IPS-15b (cell line): ENCODE data around the gene FTO.
"Not testable (repeated sequence)": the region's sequence is repeated elsewhere in the genome, so short reads cannot be mapped to it uniquely, and the experiment has no call there.

Experiments
- H3K27me3 ChIP-seq: one replicate; pipeline ENCODE4 v1.6.1; 2013; ENCODE audit warnings: low read length; ENCODE audit not compliant: control insufficient read depth, insufficient read depth
- H3K36me3 ChIP-seq: one replicate; pipeline ENCODE4 v1.6.1; 2013; ENCODE audit warnings: low read length; ENCODE audit not compliant: control insufficient read depth, insufficient read depth
- H3K4me1 ChIP-seq: one replicate; pipeline ENCODE4 v1.6.1; 2013; ENCODE audit warnings: mild to moderate bottlenecking, low read length; ENCODE audit not compliant: control insufficient read depth, insufficient read depth
- H3K4me3 ChIP-seq: one replicate; pipeline ENCODE4 v1.5.1; 2013; ENCODE audit warnings: low read depth, low read length
- H3K9ac ChIP-seq: one replicate; pipeline ENCODE4 v1.6.1; 2013; ENCODE audit warnings: low read depth, mild to moderate bottlenecking, low read length
- H3K9me3 ChIP-seq: one replicate; pipeline ENCODE4 v1.6.1; 2013; ENCODE audit warnings: mild to moderate bottlenecking, low read length; ENCODE audit not compliant: control insufficient read depth, insufficient read depth

The FTO gene

DNA sequence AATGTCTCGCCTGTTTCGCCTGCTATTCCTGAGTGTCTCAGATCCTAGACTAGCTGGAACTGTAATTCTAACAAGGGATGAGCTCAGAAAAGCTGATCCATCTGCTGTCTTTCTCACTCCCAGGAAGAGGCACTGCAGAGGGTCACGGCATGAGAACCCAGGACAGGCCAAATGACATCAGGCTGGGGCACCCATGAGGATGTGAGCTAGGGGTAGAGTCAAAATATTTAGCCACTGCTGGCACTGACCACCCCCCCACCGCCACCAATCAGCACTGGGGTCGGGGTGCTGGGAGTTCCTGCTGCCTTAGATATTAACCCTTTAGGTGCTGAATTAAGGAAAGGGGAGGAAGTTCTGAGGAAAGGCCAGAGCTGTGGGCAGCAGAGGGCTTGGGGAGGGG lies 470.2 kb downstream of the FTO start:
- H3K9me3 ChIP-seq = no peaks in the 10 kb centered on the region
- no peak overlapping the region for H3K4me3 ChIP-seq
- peaks cover 5% of the 10 kb centered on the region for H3K27me3 ChIP-seq
- no peak overlapping the region for H3K9ac ChIP-seq
- no peaks in the 10 kb centered on the region for H3K36me3 ChIP-seq
- H3K4me1 ChIP-seq = peaks cover 12% of the 10 kb centered on the region

DNA sequence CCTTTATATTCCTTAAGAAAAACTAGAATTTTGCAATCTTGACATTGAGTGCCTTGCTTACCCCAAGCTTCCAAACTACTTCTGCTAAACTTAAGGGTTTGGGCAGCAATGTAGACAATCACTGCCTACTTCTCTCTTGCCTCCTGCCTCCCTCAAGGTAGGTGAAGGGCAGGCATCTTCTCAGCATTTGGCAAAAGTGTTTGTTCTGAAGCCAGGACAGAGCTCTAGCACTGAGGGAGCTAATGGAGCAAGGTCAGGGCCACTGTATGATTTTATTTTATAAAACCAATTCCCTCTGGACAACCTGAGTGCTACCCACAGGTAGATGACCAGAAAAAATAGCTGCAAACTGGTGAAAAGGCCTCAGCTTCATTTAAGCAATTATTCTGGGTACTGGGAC lies 470.8 kb downstream of the FTO start:
- Histone ChIP-seq H3K27me3 (peaks cover 5% of the 10 kb centered on the region), H3K9ac (no peak overlapping the region), H3K9me3 (no peaks in the 10 kb centered on the region), H3K4me3 (no peak overlapping the region), H3K36me3 (no peaks in the 10 kb centered on the region), H3K4me1 (peaks cover 12% of the 10 kb centered on the region)

DNA sequence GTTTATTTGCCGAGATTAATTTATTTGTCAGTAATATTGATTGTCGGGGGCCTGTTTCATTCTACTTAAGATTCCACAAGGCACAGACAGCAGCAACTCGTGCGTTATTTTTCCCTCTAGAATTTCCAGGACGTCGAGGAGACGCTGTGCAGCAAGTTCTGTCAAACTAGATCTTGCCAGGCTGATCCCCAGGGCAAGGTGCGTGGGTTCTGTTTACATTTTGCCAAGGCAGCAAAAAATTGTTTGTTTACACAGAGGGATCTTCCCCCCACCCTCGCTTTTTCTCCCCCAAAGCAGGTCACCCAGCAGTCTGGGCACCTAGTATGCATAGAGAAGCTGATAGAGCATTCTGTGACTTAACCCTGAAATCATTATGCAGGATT lies 471.2 kb downstream of the FTO start:
- Histone ChIP-seq H3K36me3 (no peaks in the 10 kb centered on the region), H3K4me1 (peaks cover 12% of the 10 kb centered on the region), H3K4me3 (no peak overlapping the region), H3K9me3 (no peaks in the 10 kb centered on the region), H3K9ac (no peak overlapping the region), H3K27me3 (peaks cover 5% of the 10 kb centered on the region)

DNA sequence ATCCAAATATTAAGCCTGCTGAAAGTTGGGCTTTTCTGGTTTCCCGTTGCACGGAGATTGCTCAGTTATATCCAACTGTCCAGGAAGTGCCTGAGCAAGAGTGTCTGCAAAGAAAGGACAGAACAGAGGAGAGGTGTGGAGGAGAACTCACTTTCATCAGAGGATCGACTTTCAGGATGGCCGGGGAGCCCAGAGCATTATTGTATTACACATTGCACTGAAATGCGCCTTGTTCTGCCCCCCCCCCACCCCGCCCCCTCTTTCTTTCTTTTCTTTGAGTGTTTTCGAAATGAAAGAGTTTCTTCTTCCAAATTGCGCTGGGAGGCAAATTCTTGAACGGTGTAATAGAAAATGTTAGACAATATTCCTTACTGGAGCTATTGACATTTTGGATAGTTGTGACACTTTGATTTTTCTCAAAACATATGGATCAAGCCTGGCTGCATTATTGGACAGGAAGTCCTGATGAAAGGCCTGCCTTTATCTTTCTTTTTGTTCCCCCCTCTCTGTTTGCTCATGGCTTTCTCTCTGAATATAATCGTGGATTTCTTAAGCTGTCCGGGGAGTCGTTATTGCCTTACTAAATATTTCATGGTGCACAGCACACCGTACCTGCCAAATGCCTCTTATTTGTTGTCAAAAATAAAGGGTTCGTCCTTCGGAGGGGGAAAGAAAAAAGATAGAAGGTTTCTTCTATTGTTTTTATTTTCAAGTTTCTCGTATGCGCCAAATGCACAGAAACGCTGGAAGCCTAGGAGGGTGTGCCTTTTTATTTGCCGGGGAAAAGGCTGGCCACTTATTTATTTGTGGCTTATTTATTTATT lies 471.8 kb downstream of the FTO start:
- no peaks in the 10 kb centered on the region for H3K36me3 ChIP-seq
- peaks cover 12% of the 10 kb centered on the region for H3K4me1 ChIP-seq
- no peak overlapping the region for H3K9ac ChIP-seq
- H3K9me3 ChIP-seq = no peaks in the 10 kb centered on the region
- H3K4me3 ChIP-seq = no peak overlapping the region
- peaks cover 5% of the 10 kb centered on the region for H3K27me3 ChIP-seq

DNA sequence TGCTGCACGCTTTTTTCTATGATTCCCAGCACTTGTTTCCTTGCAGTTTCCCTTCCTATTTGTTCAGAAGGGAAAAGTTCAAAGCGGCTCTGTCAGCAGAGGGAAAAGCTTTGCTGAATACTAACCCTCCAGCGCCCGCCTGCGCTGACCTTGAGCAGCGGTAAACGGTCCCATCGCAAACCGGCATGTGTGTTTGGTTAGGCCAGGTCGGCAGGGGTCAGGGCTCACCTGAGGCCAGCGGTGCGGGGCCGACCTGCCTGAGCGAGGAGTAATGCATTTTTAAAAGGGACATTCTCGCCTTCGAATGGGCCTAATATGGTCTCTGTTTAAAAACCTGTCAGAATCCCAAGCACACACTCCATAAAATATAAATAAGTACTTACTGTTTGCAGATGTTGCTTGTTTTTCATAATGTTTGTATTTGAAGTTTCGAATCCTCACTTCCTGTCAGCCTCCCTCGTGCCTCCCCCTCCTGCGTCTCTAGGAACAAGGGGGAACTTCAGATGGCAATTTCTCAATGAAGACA lies 472.5 kb downstream of the FTO start:
- Histone ChIP-seq H3K4me1 (peaks cover 12% of the 10 kb centered on the region), H3K4me3 (no peak overlapping the region), H3K9me3 (no peaks in the 10 kb centered on the region), H3K9ac (no peak overlapping the region), H3K27me3 (peaks cover 5% of the 10 kb centered on the region), H3K36me3 (no peaks in the 10 kb centered on the region)

DNA sequence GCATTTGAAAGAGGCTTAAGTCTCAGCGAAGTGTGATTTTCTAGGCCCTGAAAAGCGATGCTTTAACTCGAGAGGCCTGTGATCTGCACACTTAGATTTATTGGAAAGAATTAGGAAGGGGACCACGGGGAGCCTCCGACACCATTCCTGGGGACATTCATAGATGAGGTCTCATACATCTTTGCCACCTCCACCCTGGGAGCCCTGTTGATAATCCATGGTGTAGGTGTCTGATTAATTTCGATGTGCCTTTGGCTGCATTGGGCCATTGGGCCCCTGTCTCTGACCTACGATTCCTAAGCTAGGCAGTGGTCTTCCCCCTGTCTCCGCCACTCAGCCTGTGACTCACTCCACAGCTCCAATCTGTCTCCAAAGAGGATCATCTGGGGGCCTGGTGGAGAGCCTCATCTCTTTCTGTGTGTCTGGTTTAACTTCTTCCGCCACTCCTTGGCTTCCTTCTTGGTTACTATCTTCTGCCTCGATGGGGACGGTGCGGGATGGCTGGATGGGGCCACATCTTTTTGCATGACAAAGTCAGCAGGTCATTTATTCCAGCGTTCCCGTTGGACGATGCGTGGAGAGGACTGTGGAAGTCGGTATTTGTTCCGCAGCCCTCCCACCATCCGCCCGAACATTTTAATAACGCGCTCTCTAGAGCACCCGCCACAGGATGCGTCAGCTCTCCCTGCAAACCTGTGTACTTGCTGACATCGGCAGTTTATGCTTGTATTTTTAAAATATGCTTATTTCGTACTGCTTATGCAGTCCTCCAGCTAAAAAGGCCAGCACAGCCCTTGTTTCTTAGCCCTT lies 473.3 kb downstream of the FTO start:
- H3K36me3 ChIP-seq = no peaks in the 10 kb centered on the region
- no peaks in the 10 kb centered on the region for H3K9me3 ChIP-seq
- H3K27me3 ChIP-seq = peaks cover 5% of the 10 kb centered on the region
- no peak overlapping the region for H3K4me3 ChIP-seq
- H3K9ac ChIP-seq = no peak overlapping the region
- H3K4me1 ChIP-seq = peaks cover 12% of the 10 kb centered on the region

DNA sequence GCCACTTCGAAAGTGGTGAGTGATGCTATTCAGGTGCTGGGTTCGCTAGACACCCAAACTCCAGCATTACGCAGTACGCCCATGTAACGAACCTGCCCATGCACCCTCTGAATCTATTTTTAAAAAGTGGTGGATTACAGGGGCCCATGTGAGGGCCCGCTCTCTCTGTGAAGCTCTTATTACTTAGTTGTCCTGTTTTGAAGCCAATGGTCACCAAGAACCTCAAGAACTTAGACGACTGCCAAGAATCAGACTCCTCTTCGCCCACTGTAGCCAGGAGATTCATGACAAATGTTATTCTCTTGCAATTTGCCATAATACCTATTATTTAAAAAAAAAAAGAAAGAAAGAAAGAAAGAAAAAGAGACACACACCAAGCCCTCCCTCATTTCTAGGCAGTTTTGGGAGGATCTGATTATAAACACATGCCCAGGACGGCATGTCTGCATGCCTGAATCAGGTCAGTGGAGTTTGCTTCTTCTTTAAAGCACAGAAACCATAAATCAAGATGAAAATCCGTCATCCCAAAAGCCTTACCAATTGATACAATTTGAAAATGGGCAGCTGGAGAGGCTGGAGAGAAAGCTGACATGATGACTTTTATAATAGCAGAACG lies 474.0 kb downstream of the FTO start:
- Histone ChIP-seq H3K27me3 (peaks cover 5% of the 10 kb centered on the region), H3K4me1 (peaks cover 12% of the 10 kb centered on the region), H3K9ac (no peak overlapping the region), H3K36me3 (no peaks in the 10 kb centered on the region), H3K4me3 (no peak overlapping the region), H3K9me3 (no peaks in the 10 kb centered on the region)

DNA sequence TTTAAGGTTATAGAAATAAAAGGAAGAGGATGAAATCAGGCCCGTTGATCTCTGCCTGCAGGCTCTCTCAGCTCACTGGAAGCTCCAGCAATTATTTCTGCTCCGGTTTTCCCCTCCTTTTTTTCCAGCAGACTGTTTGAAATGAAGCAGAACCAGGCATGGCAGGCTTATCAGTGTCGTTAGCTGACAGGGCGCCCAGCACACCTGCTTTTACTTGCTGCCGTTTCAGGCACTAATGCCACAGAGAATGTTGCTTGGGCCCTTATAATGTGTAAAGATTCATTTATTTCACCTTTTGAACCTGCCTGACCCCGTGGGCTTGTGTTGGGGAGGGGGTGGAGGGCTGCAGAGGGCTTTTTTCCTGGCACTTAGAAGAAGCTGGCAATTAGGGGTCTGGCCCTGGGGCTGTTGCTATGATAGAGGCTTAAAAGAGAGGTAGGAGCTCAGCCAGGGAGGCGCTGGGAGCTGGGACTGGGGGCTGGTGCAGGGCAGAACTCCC lies 474.6 kb downstream of the FTO start:
- no peaks in the 10 kb centered on the region for H3K36me3 ChIP-seq
- H3K4me1 ChIP-seq = peaks cover 12% of the 10 kb centered on the region

DNA sequence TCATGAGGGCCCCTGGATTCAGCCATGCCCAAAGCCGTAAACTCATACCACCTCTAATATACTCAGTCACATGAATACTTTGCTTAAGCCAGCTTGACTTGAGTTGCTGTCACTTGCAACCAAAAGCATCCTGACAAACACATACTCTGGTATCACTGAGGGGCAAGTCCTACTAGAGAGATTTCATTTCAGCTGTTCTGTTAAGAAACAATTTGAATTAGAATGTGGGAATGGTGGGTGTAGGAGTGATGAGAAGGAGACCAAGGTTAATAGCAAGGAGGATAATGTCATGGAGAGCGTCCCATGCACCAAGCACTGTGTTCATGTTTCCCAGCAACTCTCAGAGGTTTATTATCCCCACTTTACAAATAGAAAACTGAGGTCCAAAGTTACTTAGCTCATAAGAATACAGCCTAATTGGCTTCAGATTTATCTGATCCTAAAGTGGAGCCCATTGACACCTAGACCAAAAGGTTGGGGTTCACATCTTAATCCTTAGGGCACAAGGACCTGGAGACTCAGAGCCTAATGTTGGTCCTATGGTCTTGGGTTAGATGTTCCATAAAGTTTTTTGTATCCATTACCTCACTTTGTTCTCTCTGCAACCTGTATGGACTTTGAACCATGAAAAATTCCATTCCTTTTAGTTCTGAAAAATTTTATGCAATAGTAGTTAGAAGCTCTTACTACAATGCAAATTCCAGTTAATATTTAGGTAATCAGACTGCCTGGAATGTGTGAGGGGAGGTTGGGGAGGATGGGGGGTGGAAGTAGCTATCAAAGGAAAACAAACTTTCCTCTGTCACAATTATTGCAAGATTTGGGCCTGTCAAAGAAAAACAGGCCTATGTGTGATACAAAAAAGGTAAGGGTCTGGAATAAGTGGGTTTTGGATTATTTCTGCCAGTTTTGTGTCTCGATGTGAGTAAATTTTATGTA lies 476.7 kb downstream of the FTO start:
- Histone ChIP-seq H3K4me3 (no peak overlapping the region), H3K9me3 (no peaks in the 10 kb centered on the region), H3K4me1 (peaks cover 5% of the 10 kb centered on the region), H3K27me3 (peaks cover 5% of the 10 kb centered on the region), H3K9ac (no peak overlapping the region), H3K36me3 (no peaks in the 10 kb centered on the region)

More for the DNA sequence above, 474.6 kb downstream of the FTO start:
- Histone ChIP-seq H3K4me3 (no peak overlapping the region), H3K9me3 (no peaks in the 10 kb centered on the region), H3K9ac (no peak overlapping the region), H3K27me3 (peaks cover 5% of the 10 kb centered on the region)

DNA sequence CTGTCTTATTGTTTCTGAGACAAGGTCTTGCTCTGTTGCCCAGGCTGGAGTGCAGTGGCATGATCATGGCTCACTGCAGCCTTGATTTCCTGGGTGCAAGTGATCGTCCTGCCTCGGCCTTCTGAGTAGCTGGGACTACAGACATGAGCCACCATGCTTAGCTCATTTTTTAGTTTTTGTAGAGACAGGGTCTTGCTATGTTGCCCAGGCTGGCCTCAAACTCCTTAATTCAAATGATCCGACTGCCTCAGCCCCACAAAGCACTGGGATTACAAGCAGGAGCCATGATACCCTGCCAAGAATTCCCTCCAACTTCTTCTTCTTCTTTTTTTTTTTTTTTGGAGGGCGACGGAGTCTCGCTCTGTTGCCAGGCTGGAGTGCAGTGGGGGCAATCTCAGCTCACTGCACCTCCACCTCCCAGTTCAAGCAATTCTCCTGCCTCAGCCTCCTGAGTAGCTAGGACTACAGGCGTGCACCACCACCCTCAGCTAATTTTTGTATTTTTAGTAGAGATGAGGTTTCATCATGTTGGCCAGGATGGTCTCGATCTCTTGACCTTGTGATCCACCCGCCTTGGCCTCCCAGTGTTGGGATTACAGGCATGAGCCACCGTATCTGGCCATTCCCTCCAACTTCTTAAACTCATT lies 477.9 kb downstream of the FTO start:
- H3K4me1 ChIP-seq, H3K36me3 ChIP-seq, H3K4me3 ChIP-seq, H3K9me3 ChIP-seq, H3K27me3 ChIP-seq, H3K9ac ChIP-seq: not testable (repeated sequence)
